H1 (cell line): ENCODE results near the gene WSCD2. TPM values are rescaled to one million over a fixed set of nuclear protein-coding genes. Genes with fewer than 3 reads are reported as not detected.

Experiments
- CTCF ChIA-PET: fragments of 300-600 bp; sonication (Branson Sonifier 250); formaldehyde crosslinking; loops from one replicate; lab custom pipeline; 2021; ENCODE audit not compliant: partially characterized antibody; lab: Charles Lee
- POLR2A ChIA-PET: fragments of 300-600 bp; sonication (Branson Sonifier 250); formaldehyde crosslinking; loops from one replicate; lab custom pipeline; 2021; ENCODE audit warnings: inconsistent platforms; ENCODE audit not compliant: partially characterized antibody; lab: Charles Lee
- DNase-seq, 2 experiments: peaks; one replicate each; pipeline versions ENCODE4 v3.0.0 to v3.0.0-alpha.2; 2010 to 2022; ENCODE audit warnings: low spot score in 2 of 2, low read depth in 1 of 2, mixed read lengths in 1 of 2
- FAIRE-seq: peaks from 2 replicates; lab custom pipeline; 2011; peaks lifted over from hg19 to GRCh38; lab: Jason Lieb, UNC
- H2AFZ ChIP-seq: 2 replicates; pipeline ENCODE4 v1.8.1; 2012; ENCODE audit warnings: low read length, inconsistent platforms
- H2AK5ac ChIP-seq: 2 replicates; pipeline ENCODE4 v1.6.1; 2013; ENCODE audit warnings: low read depth, low read length
- H2BK120ac ChIP-seq: replicated peaks from 2 replicates; pipeline ENCODE3; 2013; ENCODE audit warnings: low read depth, low read length, inconsistent platforms
- H2BK12ac ChIP-seq: 2 replicates; pipeline ENCODE4 v1.6.1; 2013; ENCODE audit warnings: low read depth, low read length
- H2BK15ac ChIP-seq: 2 replicates; pipeline ENCODE4 v1.6.1; 2013; ENCODE audit warnings: low read length
- H2BK20ac ChIP-seq: 2 replicates; pipeline ENCODE4 v1.6.1; 2013; ENCODE audit warnings: low read length
- H2BK5ac ChIP-seq: 2 replicates; pipeline ENCODE4 v1.6.1; 2013; ENCODE audit warnings: low read depth, low read length
- H3K14ac ChIP-seq: 2 replicates; pipeline ENCODE4 v1.6.1; 2013; ENCODE audit warnings: inconsistent platforms; ENCODE audit not compliant: insufficient read length
- H3K18ac ChIP-seq: 2 replicates; pipeline ENCODE4 v1.6.1; 2013; ENCODE audit warnings: low read length; ENCODE audit errors: extremely low read depth
- H3K23ac ChIP-seq: 2 replicates; pipeline ENCODE4 v1.6.1; 2013; ENCODE audit warnings: inconsistent platforms; ENCODE audit not compliant: insufficient read length
- H3K23me2 ChIP-seq: 2 replicates; pipeline ENCODE4 v1.6.1; 2013; ENCODE audit warnings: low read depth, low read length
- H3K27ac ChIP-seq: 2 replicates; pipeline ENCODE4 v1.6.1; 2011; ENCODE audit warnings: low read depth, low read length, inconsistent platforms
- H3K27me3 ChIP-seq, 4 experiments: replicated peaks in 1 of 4; 1 replicate in 1 of 4; 2 replicates in 3 of 4; pipeline versions ENCODE4 v1.6.1 to v1.8.1; 2011 to 2013; ENCODE audit warnings: low read length in 3 of 4, mild to moderate bottlenecking in 3 of 4, inconsistent platforms in 2 of 4, mixed read lengths in 2 of 4, moderate library complexity in 1 of 4; ENCODE audit not compliant: control insufficient read depth in 3 of 4, insufficient read depth in 3 of 4; ENCODE audit errors: extremely low read depth in 1 of 4
- H3K36me3 ChIP-seq, 4 experiments: 2 replicates each; pipeline versions ENCODE4 v1.6.1 to v1.8.1; 2011 to 2013; ENCODE audit warnings: mild to moderate bottlenecking in 4 of 4, low read length in 3 of 4, moderate library complexity in 2 of 4, control low read depth in 1 of 4, inconsistent platforms in 1 of 4; ENCODE audit not compliant: insufficient read depth in 4 of 4, control insufficient read depth in 2 of 4
- H3K4ac ChIP-seq: replicated peaks from 2 replicates; pipeline ENCODE3; 2013; ENCODE audit warnings: low read length, low read depth, mixed read lengths, inconsistent platforms; ENCODE audit not compliant: insufficient read length
- H3K4me1 ChIP-seq, 4 experiments: replicated peaks in 1 of 4; 1 replicate in 1 of 4; 2 replicates in 3 of 4; pipeline versions ENCODE4 v1.6.1 to v1.8.1; 2011 to 2013; ENCODE audit warnings: low read length in 3 of 4, inconsistent platforms in 2 of 4, mixed read lengths in 1 of 4; ENCODE audit not compliant: insufficient read depth in 4 of 4, control insufficient read depth in 3 of 4
- H3K4me2 ChIP-seq, 2 experiments: 2 replicates each; pipeline versions ENCODE4 v1.6.1 to v1.8.1; 2011 to 2013; ENCODE audit warnings: low read depth in 2 of 2, low read length in 2 of 2, control low read depth in 1 of 2, inconsistent platforms in 1 of 2, mild to moderate bottlenecking in 1 of 2; ENCODE audit not compliant: insufficient read depth in 1 of 2
- H3K4me3 ChIP-seq, 4 experiments: fragments of 200-600, 300-600 bp in 1 of 4; sonication (generic), shearing (Covaris generic), sonication (Bioruptor Twin) in 1 of 4; 2 replicates each; pipeline versions ENCODE4 v1.5.1 to v1.8.1; 2011 to 2016; ENCODE audit warnings: low read length in 4 of 4, low read depth in 3 of 4, control low read depth in 2 of 4, inconsistent platforms in 2 of 4, mild to moderate bottlenecking in 2 of 4, mixed read lengths in 1 of 4, moderate library complexity in 1 of 4; ENCODE audit not compliant: insufficient read depth in 2 of 4; ENCODE audit errors: extremely low read depth in 1 of 4
- H3K56ac ChIP-seq: replicated peaks from 2 replicates; pipeline ENCODE3; 2013; ENCODE audit warnings: low read depth, mild to moderate bottlenecking, mixed read lengths, low read length, inconsistent platforms; ENCODE audit not compliant: insufficient read length
- H3K79me1 ChIP-seq: 2 replicates; pipeline ENCODE4 v1.6.1; 2013; ENCODE audit warnings: low read depth, low read length, control low read depth
- H3K79me2 ChIP-seq, 2 experiments: 2 replicates each; pipeline versions ENCODE4 v1.6.1 to v1.8.1; 2012 to 2013; ENCODE audit warnings: low read length in 2 of 2, mild to moderate bottlenecking in 2 of 2, inconsistent platforms in 1 of 2; ENCODE audit not compliant: insufficient read depth in 2 of 2, control insufficient read depth in 1 of 2
- H3K9ac ChIP-seq, 4 experiments: replicated peaks in 1 of 4; 1 replicate in 1 of 4; 2 replicates in 3 of 4; pipeline versions ENCODE4 v1.6.1 to v1.8.1; 2011 to 2013; ENCODE audit warnings: low read depth in 3 of 4, low read length in 3 of 4, control low read depth in 2 of 4, mild to moderate bottlenecking in 2 of 4, moderate library complexity in 2 of 4, inconsistent platforms in 1 of 4; ENCODE audit errors: extremely low read depth in 1 of 4
- H3K9me3 ChIP-seq, 2 experiments: 2 replicates each; pipeline versions ENCODE4 v1.6.1 to v1.8.1; 2012 to 2013; ENCODE audit warnings: mild to moderate bottlenecking in 2 of 2, moderate library complexity in 2 of 2, control low read depth in 1 of 2, inconsistent platforms in 1 of 2, low read depth in 1 of 2, low read length in 1 of 2, mixed read lengths in 1 of 2; ENCODE audit not compliant: insufficient read depth in 2 of 2
- H4K20me1 ChIP-seq, 2 experiments: replicated peaks in 1 of 2; 2 replicates each; pipeline versions ENCODE3 to v1.8.1; 2011 to 2013; ENCODE audit warnings: inconsistent platforms in 2 of 2, low read length in 2 of 2, mild to moderate bottlenecking in 1 of 2; ENCODE audit not compliant: insufficient read depth in 2 of 2, control insufficient read depth in 1 of 2
- H4K5ac ChIP-seq: 2 replicates; pipeline ENCODE4 v1.6.1; 2013; ENCODE audit warnings: low read length, low read depth, mixed read lengths, inconsistent platforms; ENCODE audit not compliant: insufficient read length
- H4K8ac ChIP-seq: 2 replicates; pipeline ENCODE4 v1.8.0; 2013; ENCODE audit warnings: mild to moderate bottlenecking, moderate library complexity, low read length, inconsistent platforms; ENCODE audit not compliant: insufficient read depth; ENCODE audit errors: extremely low read depth
- H4K91ac ChIP-seq: replicated peaks from 2 replicates; pipeline ENCODE3; 2013; ENCODE audit warnings: low read length, mixed read lengths, inconsistent platforms; ENCODE audit not compliant: insufficient read length
- ASH2L ChIP-seq: fragments of 200-600, 300-600 bp; sonication (generic); IDR thresholded peaks from one replicate; pipeline ENCODE4 v1.7.1; 2017; ENCODE audit warnings: low read length
- CEBPB ChIP-seq: IDR thresholded peaks from 2 replicates; pipeline ENCODE4 v1.6.1; 2012; ENCODE audit warnings: low read depth, low read length
- KDM1A ChIP-seq: fragments of 200-600, 300-600 bp; sonication (generic); IDR thresholded peaks from 2 replicates; pipeline ENCODE4 v1.7.1; 2016; ENCODE audit warnings: mild to moderate bottlenecking, low read length, borderline replicate concordance
- RAD21 ChIP-seq, 2 experiments: IDR thresholded peaks in 1 of 2; conservative IDR thresholded peaks in 1 of 2; 2 replicates each; pipeline ENCODE4 v1.6.1; 2011; ENCODE audit warnings: low read depth in 2 of 2, low read length in 2 of 2, improper control_type of control experiment in 1 of 2, inconsistent platforms in 1 of 2, mild to moderate bottlenecking in 1 of 2, moderate library complexity in 1 of 2
- RFX5 ChIP-seq: IDR thresholded peaks from 2 replicates; pipeline ENCODE4 v1.6.1; 2011; ENCODE audit warnings: low read depth, low read length, improper control_type of control experiment, borderline replicate concordance
- WGBS, 2 experiments: shearing (Covaris generic) in 1 of 2; methylation state at CpG; one replicate each; pipeline versions ENCODE4 v1.1.6 to v1.1.7; 2013 to 2015; ENCODE audit warnings: low lambda C conversion rate in 2 of 2, mixed read lengths in 2 of 2, inconsistent platforms in 1 of 2, low coverage in 1 of 2, missing lambda C conversion rate in 1 of 2; ENCODE audit not compliant: insufficient replicate concordance in 2 of 2, insufficient coverage in 1 of 2, insufficient read length in 1 of 2; ENCODE audit errors: extremely low coverage in 1 of 2, missing lambda C conversion rate in 1 of 2; 5-methylcytosine and 5-hydroxymethylcytosine counted together
- polyA plus RNA-seq, 7 experiments: library from polyadenylated mRNA; depleted of rRNA in 3 of 7; stranded (reverse) in 5 of 7; unstranded in 2 of 7; fragments of >200 nt in 5 of 7; fragments of 200-250 nt in 2 of 7; gene quantifications; 1 replicate in 5 of 7; 2 replicates in 1 of 7; 4 replicates in 1 of 7; pipeline versions ENCODE4 v1.2.1 to v1.2.3, GENCODE V29; 2011 to 2013; ENCODE audit warnings: missing spikeins in 2 of 7, mixed read lengths in 2 of 7
- total RNA-seq: library from RNA; stranded (reverse); fragmentation: NEBNext Ultra II Directional; extraction: Animal tissue kit (Norgen Biotek cat#: 25700); gene quantifications from 2 replicates; pipeline ENCODE4 v1.2.1, GENCODE V29; 2021
- TF ChIP-seq, protein P1 (sequence below): IDR thresholded peaks from 2 replicates; pipeline ENCODE4 v1.6.1; 2012; ENCODE audit warnings: inconsistent platforms

The WSCD2 gene
- total and polyA plus RNA-seq, 2 of the 8 experiments (the other 6 are each of a cell fraction or from before 2014, with no cell fraction given): 1.3 to 2.2 TPM

DNA sequence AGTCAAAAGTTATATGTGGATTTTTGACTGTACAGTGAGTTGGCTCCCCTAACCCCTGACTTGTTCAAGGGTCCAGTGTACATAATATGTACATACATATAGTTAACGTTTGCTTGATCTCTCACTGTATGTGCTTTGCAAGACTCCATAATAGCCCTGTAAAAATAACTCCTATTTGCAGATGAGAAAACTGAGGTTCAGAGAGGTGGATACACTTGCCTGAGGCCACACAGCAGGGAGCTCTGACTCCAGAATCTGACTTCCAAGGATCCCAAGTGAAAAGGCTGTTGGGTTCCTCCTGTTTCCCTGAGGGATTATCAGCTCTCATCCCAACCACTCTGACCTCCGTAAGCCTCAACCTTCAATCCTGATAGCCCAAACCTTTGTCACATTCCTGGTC, 168.3 kb downstream of the WSCD2 start:
- H2BK12ac ChIP-seq: no peak overlapping the region
- DNase-seq (no peak), FAIRE-seq (no peak)
- no peak overlapping the region for H3K56ac ChIP-seq
- CTCF ChIA-PET: interaction anchor here (1.0 to 1.1 kb wide), 2 partner anchors 16 to 304 kb away, joined by 3 read pairs; no protein-coding TSS in a partner anchor
- WGBS, 2 experiments: 90% methylated on average over 2 of the region's 2 CpGs; no CpG with 5 or more reads in 1 of the 2 experiments
- no peak overlapping the region for H2AK5ac ChIP-seq
- no peaks in the 10 kb centered on the region for H3K79me1 ChIP-seq
- no peak overlapping the region for H2BK5ac ChIP-seq
- TF ChIP-seq, protein P1, sequence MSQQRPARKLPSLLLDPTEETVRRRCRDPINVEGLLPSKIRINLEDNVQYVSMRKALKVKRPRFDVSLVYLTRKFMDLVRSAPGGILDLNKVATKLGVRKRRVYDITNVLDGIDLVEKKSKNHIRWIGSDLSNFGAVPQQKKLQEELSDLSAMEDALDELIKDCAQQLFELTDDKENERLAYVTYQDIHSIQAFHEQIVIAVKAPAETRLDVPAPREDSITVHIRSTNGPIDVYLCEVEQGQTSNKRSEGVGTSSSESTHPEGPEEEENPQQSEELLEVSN: no peak
- TF ChIP-seq KDM1A: peak; percentile 83
- no peak for TF ChIP-seq RAD21 (IDR thresholded peaks at IDR 0.05 in 1 of 2, conservative IDR thresholded peaks at IDR 0.05 in 1 of 2; ENCODE audit: low read depth in 2 of 2, low read length in 2 of 2)
- no peak for TF ChIP-seq ASH2L
- TF ChIP-seq RFX5: no peak
- TF ChIP-seq CEBPB: no peak
- no peak overlapping the region for H4K8ac ChIP-seq
- no peak overlapping the region for H2BK20ac ChIP-seq
- no peak overlapping the region for H3K14ac ChIP-seq
- no peaks in the 10 kb centered on the region for H3K27me3 ChIP-seq
- no peaks in the 10 kb centered on the region for H3K23me2 ChIP-seq
- no peak overlapping the region for H3K27ac ChIP-seq
- no peak overlapping the region for H4K5ac ChIP-seq
- no peaks in the 10 kb centered on the region for H4K20me1 ChIP-seq
- H3K4me1 ChIP-seq: peaks cover 0 to 4% (median 2%) of the 10 kb centered on the region in 4 experiments; a peak in 4 of 7 replicates
- no peak overlapping the region for H2BK120ac ChIP-seq
- no peaks in the 10 kb centered on the region for H3K36me3 ChIP-seq
- no peak overlapping the region for H3K9ac ChIP-seq
- H3K18ac ChIP-seq: no peak overlapping the region
- H3K9me3 ChIP-seq: no peaks in the 10 kb centered on the region
- POLR2A ChIA-PET: no interaction called here
- H4K91ac ChIP-seq: no peak overlapping the region
- no peak overlapping the region for H3K23ac ChIP-seq
- no peak overlapping the region for H2BK15ac ChIP-seq
- no peak overlapping the region for H3K4ac ChIP-seq
- no peak overlapping the region for H3K4me3 ChIP-seq
- no peaks in the 10 kb centered on the region for H3K79me2 ChIP-seq
- H2AFZ ChIP-seq: no peak overlapping the region
- H3K4me2 ChIP-seq: no peak overlapping the region
